ENCODE measurements around the gene CNFN. TPM values are rescaled to one million over a fixed set of nuclear protein-coding genes. Genes with fewer than 3 reads are reported as not detected.

The CNFN gene
- total RNA-seq, 1 donor from 2014 or later, result 0.55 TPM

- ATAC-seq (no peak), DNase-seq (no peak)
- intact Hi-C loops (cut with micrococcal nuclease), result no loop called here
These were observed 11.6 kb downstream of the CNFN start for GRCh38 chr19:42378225-42379215.

GRCh38 chr19:42376177-42376555, 13.9 kb downstream of the CNFN start:
- intact Hi-C loops (cut with micrococcal nuclease), result no loop called here
- no peak for DNase-seq
- ATAC-seq, result no peak

DNA sequence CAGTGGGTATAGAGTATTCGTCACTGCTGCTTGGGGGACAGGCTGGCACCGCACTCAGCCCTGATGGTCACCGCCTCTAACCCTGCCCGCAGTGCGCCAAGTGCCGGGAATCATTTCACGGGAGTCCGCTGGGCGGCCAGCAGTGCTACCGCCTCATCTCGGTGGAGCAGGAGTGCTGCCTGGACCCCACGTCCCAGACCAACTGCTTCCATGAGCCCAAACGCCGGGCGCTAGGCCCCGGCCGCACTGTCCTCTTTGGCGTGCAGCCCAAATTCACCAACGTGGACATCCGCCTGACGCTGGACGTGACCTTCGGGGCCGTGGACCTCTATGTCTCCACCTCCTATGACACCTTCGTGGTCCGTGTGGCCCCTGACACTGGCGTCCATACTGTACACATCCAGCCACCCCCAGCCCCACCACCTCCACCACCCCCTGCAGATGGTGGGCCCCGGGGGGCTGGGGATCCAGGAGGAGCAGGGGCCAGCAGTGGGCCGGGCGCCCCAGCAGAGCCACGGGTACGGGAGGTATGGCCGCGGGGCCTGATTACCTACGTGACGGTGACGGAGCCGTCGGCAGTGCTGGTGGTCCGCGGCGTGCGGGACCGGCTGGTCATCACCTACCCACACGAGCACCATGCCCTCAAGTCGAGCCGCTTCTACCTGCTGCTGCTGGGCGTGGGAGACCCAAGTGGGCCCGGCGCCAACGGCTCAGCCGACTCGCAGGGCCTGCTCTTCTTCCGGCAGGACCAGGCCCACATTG, 14.5 kb downstream of the CNFN start:
- DNase-seq, result no peak
- intact Hi-C loops (cut with micrococcal nuclease), result no loop called here
- no peak for ATAC-seq

DNA sequence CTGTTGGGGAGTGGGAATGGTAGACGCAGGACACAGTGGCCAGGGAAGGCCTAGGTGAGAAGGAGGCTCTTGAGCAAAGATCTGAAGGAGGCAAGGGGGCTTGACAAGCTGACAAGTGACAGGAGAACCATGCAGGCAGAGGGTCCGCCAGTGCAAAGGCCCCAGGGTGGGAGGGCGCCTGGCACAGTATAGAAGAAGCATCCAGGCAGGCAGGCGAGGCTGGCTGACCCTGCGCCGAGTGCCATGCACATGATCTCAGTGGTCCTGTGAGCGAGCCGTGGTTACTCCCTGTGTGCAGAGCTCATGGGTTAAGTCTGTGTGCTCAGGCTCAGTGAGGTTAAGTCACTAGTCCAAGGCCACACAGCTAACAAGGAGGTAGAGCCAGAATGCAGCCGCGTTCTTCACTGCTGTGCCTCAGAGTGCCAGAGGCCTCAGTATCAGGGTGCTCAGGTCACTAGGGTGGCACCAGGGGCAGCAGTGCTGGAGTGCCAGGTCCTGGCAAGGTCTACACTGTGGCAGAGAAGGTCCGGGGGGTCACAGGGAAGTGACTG, 15.2 kb downstream of the CNFN start:
- intact Hi-C loops (cut with micrococcal nuclease), result no loop called here
- DNase-seq, result no peak

GRCh38 chr19:42370626-42371175, 19.4 kb downstream of the CNFN start:
- ATAC-seq (no peak), DNase-seq (no peak)
- intact Hi-C loops (cut with micrococcal nuclease), result no loop called here

More for the DNA sequence above, 15.2 kb downstream of the CNFN start:
- ATAC-seq, result no peak

DNA sequence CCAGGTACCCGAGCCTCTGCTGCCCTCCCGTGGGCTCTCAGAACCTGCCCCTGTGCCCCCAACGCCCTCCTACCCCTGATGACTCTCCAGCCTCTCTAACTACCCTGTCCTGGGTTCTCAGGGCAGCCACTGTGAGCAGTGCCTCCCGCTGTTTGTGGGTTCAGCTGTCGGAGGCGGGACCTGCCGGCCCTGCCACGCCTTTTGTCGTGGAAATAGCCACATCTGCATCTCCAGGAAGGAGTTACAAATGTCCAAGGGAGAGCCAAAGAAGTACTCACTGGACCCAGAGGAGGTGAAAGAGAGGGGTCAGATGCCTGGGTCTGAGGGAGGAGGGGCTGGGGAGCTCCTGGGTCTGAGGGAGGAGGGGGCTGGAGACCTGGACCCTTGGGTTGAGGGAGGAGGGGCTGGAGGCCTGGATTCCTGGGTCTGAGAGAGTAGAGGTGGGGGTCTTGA, 20.0 kb downstream of the CNFN start:
- ATAC-seq, result no peak
- intact Hi-C loops (cut with micrococcal nuclease), result no loop called here
- no peak for DNase-seq

DNA sequence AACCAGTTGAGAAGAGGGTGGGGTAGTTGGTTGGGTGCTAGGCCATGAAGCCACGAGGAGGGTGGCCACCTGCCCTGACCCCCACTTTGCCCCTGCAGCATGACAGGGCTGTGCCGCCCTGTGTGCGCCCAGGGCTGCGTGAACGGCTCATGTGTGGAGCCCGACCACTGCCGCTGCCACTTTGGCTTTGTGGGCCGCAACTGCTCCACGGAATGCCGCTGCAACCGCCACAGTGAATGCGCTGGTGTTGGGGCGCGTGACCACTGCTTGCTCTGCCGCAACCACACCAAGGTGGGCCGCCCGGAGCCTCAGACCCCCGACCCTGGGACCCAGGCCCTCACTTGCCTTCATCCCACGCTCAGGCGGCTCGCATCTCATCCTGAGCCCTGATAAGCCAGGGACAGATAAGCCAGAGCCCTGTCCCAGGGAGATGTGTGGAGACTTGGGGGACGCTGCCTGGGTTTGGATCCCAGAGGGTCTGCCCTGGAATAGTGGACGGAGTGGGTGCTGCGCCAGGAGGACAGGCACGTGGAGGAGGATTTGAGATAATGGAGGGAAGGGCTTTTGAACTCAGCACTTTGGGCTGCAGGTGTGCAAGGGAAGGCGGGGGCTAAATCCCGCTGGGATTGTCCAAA, 20.5 kb downstream of the CNFN start:
- intact Hi-C loops (cut with micrococcal nuclease), result no loop called here
- ATAC-seq (no peak), DNase-seq (no peak)

- ATAC-seq (no peak), DNase-seq (no peak)
- intact Hi-C loops (cut with micrococcal nuclease), result no loop called here
These were observed 21.3 kb downstream of the CNFN start for GRCh38 chr19:42368765-42369164.

DNA sequence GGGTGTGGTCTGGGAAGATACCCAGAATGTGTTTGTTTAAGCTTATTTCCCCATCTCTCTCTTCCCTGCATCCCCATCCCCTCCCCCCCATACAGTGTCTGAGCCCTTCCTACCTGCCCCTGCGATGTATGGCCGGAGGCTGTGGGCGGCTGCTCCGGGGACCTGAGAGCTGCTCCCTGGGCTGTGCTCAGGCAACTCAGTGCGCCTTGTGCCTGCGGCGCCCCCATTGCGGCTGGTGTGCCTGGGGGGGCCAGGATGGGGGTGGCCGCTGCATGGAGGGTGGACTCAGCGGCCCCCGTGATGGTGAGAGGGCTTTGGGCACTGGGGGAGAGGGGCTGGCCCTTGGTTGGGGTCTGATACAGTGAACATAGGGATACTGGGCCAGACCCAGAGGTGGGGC, 21.7 kb downstream of the CNFN start:
- DNase-seq, result no peak
- intact Hi-C loops (cut with micrococcal nuclease), result no loop called here
- no peak for ATAC-seq

- no peak for DNase-seq
- ATAC-seq, result no peak
- intact Hi-C loops (cut with micrococcal nuclease), result no loop called here
These were observed 22.2 kb downstream of the CNFN start for GRCh38 chr19:42367929-42368328.

DNA sequence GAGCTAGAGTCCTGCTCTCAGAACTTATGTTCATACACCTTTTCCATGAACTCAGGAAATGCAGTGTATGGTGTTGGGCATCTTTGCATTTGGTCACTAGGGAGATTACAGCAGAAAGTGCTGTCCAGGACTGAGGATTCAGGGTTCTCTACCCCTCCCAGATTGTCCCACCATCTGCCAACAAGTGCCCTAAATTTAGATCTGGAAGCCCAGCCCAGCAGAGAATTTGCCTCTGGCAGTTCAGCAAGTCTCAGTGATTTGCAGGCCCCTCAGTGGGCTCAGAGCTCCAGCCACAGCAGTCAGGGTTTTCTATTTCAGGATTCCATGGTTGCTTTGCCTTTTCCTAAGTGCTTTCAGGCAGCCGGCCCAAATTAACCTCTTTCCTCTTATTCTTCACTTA, 23.4 kb downstream of the CNFN start:
- no peak for DNase-seq
- intact Hi-C loops (cut with micrococcal nuclease), result no loop called here

GRCh38 chr19:42363614-42364346, 26.3 kb downstream of the CNFN start:
- DNase-seq (no peak), ATAC-seq (no peak)
- intact Hi-C loops (cut with micrococcal nuclease), result no loop called here

More for the DNA sequence above, 23.4 kb downstream of the CNFN start:
- peak; percentile 70 for ATAC-seq

DNA sequence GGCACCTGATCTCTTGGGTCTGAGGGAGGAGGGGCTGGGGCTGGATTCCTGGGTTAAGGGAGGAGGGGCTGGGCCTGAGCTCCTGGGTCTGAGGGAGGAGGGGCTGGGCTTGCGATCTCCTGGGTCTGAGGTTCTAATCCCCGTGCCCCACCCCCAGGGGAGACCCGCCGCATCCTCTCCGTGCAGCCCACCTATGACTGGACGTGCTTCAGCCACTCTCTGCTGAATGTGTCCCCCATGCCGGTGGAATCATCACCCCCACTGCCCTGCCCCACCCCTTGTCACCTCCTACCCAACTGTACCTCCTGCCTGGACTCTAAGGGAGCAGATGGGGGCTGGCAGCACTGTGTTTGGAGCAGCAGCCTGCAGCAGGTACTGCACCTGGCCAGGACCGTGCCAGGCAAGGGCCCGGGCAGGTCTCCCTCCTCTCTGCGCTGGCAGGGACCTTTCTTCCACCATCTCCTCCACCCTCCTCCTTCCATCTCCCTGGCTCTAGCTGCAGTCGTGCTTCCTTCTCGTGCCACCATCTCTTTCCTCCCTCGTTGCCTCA, 27.1 kb downstream of the CNFN start:
- no peak for DNase-seq

DNA sequence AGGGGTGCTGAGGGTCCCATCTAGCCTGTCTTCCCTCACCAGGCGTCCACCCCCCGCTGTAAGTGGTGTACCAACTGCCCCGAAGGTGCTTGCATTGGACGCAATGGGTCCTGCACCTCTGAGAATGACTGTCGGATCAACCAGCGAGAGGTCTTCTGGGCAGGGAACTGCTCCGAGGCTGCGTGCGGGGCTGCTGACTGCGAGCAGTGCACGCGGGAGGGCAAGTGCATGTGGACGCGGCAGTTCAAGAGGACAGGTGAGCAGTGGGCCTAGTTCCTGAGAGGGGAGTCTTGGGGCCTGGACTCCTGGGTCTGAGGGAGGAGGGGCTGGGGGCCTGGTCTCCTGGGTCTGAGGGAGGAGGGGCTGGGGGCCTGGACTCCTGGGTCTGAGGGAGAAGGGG, 27.8 kb downstream of the CNFN start:
- DNase-seq (no peak), ATAC-seq (no peak)
- intact Hi-C loops (cut with micrococcal nuclease), result no loop called here

More for the DNA sequence above, 27.1 kb downstream of the CNFN start:
- no peak for ATAC-seq
- intact Hi-C loops (cut with micrococcal nuclease), result no loop called here

DNA sequence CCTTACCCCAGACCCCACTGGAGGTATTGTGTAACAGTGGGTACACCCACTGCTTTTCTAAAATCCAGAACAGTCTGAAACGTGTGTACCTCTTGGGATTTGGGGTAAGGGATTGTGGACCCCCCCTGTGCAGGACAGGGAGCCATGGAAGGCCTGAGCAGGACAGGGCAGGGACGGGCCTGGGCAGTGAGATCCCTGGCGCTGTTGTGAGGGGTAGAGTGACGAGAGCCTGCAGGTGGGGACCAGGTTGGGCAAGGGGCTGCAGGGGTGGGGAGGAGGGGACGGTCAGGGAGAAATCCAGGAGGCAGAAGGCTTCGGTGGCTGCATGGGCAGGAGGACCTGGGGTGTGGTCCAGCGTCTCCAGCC, 28.6 kb downstream of the CNFN start:
- intact Hi-C loops (cut with micrococcal nuclease), result no loop called here
- ATAC-seq, result no peak
- no peak for DNase-seq

DNA sequence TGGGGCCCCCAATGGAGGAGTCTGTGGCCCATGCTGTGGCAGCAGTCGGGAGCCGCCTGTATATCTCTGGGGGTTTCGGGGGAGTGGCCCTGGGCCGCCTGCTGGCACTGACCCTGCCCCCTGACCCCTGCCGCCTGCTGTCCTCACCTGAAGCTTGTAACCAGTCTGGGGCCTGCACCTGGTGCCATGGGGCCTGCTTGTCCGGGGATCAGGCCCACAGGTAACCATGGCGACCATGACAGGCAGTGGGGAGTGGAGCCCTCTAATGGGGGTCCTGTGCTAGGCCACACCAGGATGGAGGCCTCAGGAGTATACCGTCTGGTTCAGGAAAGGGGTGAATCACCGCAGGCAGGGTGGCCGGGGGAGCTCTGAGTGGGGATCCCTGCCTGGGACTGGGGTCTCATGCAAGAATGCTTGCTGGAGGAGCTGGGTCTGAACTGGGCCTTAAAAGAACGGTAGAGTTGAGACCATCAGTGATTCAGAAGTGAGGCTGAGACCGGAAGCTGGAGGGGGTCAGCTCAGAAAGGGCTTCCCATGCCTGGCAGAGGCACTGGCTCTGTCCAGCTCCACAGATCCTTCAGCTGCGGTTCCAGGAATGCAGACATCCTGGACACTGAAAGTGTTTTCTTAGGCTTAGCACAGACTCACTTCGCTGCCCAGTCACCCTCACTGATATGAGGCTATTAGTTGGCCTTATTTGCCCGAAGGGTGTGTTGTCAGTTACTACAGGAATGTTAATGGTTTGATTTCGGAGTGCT, 29.1 kb downstream of the CNFN start:
- intact Hi-C loops (cut with micrococcal nuclease), result no loop called here
- no peak for DNase-seq
- ATAC-seq, result no peak

DNA sequence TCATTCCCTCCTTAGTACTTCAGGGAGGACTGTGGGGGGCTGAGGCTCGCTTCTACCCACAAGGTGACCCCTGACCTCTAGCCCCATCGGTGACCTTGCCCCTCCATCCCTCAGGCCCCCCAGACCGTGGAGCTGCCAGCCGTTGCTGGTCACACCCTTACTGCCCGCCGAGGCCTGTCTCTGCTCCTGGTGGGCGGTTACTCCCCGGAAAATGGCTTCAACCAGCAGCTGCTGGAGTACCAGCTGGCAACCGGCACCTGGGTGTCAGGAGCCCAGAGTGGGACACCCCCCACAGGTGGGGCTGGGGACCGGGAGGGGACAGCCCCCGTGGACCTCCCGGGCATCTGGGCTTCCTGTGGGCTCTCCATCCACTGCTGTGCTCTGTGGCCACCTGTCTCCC, 32.8 kb downstream of the CNFN start:
- intact Hi-C loops (cut with micrococcal nuclease), result no loop called here
- DNase-seq, result no peak
- ATAC-seq, result no peak

DNA sequence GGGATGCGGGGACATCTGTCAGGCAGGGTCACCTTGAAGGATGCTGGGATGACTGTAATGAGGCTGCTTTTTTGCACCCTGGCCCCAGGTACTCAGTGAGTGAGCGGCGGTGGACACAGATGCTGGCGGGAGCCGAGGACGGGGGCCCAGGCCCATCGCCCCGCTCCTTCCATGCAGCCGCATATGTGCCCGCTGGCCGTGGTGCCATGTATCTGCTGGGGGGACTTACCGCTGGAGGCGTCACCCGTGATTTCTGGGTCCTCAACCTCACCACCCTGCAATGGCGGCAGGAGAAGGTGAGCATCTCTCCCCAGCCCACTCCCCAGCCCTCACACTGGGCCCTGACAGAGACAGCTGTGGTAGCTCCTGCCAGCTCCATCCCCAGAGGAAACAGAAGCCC, 33.4 kb downstream of the CNFN start:
- intact Hi-C loops (cut with micrococcal nuclease), result no loop called here
- ATAC-seq (no peak), DNase-seq (no peak)
